ENCODE measurements around the gene NUDT9. TPM values are rescaled to one million over a fixed set of nuclear protein-coding genes. Genes with fewer than 3 reads are reported as not detected.

NUDT9 gene
- polyA plus RNA-seq, 1 of the 3 experiments (the other 2 are of a cell fraction), result 21.8 TPM

- no peak overlapping the region for H3K27ac ChIP-seq (ENCODE audit: low read depth in 2 of 2, low read length in 1 of 2)
- TF ChIP-seq EP300 (IDR thresholded peaks at IDR 0.05; ENCODE audit: borderline replicate concordance in 1 of 2, low read depth in 1 of 2, low read length in 1 of 2), result no peak
- no peak for TF ChIP-seq SMC3 (IDR thresholded peaks at IDR 0.05; ENCODE audit: low read depth, low read length)
- no peak for TF ChIP-seq FOXM1 (IDR thresholded peaks at IDR 0.05; ENCODE audit: low read depth)
- TF ChIP-seq TEAD4 (IDR thresholded peaks at IDR 0.05; ENCODE audit: borderline replicate concordance, insufficient read depth), result no peak
- no peak for TF ChIP-seq YY1 (IDR thresholded peaks at IDR 0.05; ENCODE audit: low read depth)
- TF ChIP-seq RAD21 (IDR thresholded peaks at IDR 0.05; ENCODE audit: low read length), result no peak
- TF ChIP-seq POLR2AphosphoS5 (IDR thresholded peaks at IDR 0.05; ENCODE audit: low read depth, low read length), result no peak
- TF ChIP-seq, protein P1, sequence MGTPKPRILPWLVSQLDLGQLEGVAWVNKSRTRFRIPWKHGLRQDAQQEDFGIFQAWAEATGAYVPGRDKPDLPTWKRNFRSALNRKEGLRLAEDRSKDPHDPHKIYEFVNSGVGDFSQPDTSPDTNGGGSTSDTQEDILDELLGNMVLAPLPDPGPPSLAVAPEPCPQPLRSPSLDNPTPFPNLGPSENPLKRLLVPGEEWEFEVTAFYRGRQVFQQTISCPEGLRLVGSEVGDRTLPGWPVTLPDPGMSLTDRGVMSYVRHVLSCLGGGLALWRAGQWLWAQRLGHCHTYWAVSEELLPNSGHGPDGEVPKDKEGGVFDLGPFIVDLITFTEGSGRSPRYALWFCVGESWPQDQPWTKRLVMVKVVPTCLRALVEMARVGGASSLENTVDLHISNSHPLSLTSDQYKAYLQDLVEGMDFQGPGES (IDR thresholded peaks at IDR 0.05; ENCODE audit: low read depth, low read length), result no peak
- no peak for TF ChIP-seq RXRA (IDR thresholded peaks at IDR 0.05; ENCODE audit: borderline replicate concordance, low read depth)
- TF ChIP-seq, protein P2, sequence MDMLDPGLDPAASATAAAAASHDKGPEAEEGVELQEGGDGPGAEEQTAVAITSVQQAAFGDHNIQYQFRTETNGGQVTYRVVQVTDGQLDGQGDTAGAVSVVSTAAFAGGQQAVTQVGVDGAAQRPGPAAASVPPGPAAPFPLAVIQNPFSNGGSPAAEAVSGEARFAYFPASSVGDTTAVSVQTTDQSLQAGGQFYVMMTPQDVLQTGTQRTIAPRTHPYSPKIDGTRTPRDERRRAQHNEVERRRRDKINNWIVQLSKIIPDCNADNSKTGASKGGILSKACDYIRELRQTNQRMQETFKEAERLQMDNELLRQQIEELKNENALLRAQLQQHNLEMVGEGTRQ (IDR thresholded peaks at IDR 0.05; ENCODE audit: borderline replicate concordance, low read depth, low read length), result no peak
- TF ChIP-seq, protein P3, sequence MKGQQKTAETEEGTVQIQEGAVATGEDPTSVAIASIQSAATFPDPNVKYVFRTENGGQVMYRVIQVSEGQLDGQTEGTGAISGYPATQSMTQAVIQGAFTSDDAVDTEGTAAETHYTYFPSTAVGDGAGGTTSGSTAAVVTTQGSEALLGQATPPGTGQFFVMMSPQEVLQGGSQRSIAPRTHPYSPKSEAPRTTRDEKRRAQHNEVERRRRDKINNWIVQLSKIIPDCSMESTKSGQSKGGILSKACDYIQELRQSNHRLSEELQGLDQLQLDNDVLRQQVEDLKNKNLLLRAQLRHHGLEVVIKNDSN (IDR thresholded peaks at IDR 0.05; ENCODE audit: borderline replicate concordance, low read depth), result no peak
- TF ChIP-seq, protein P4, sequence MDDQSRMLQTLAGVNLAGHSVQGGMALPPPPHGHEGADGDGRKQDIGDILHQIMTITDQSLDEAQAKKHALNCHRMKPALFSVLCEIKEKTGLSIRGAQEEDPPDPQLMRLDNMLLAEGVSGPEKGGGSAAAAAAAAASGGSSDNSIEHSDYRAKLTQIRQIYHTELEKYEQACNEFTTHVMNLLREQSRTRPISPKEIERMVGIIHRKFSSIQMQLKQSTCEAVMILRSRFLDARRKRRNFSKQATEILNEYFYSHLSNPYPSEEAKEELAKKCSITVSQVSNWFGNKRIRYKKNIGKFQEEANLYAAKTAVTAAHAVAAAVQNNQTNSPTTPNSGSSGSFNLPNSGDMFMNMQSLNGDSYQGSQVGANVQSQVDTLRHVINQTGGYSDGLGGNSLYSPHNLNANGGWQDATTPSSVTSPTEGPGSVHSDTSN (IDR thresholded peaks at IDR 0.05), result no peak
- TF ChIP-seq TAF1 (IDR thresholded peaks at IDR 0.05; ENCODE audit: borderline replicate concordance, low read depth, low read length), result no peak
- TF ChIP-seq CTCF (IDR thresholded peaks at IDR 0.05), result no peak
- no peak for TF ChIP-seq MAX (IDR thresholded peaks at IDR 0.05; ENCODE audit: low read depth)
- TF ChIP-seq GABPA (IDR thresholded peaks at IDR 0.05; ENCODE audit: low read depth), result no peak
- no peak for TF ChIP-seq RCOR1 (IDR thresholded peaks at IDR 0.05; ENCODE audit: low read length)
- no peak for TF ChIP-seq MEF2A (IDR thresholded peaks at IDR 0.05; ENCODE audit: borderline replicate concordance, low read depth)
- H4K20me1 ChIP-seq (ENCODE audit: insufficient read depth), result no peaks in the 10 kb centered on the region
- whole genome bisulfite sequencing (ENCODE audit: low lambda C conversion rate), result 54% methylated on average over 2 of the region's 2 CpGs
- no peaks in the 10 kb centered on the region for H3K4me1 ChIP-seq (ENCODE audit: control insufficient read depth in 1 of 2, insufficient read depth in 2 of 2, low read depth in 1 of 2, low read length in 1 of 2)
- no peak for DNase-seq
- no peaks in the 10 kb centered on the region for H3K27me3 ChIP-seq (ENCODE audit: insufficient read depth)
- H3K4me3 ChIP-seq (ENCODE audit: low read depth in 2 of 2, low read length in 1 of 2), result no peak overlapping the region
- H3K79me2 ChIP-seq (ENCODE audit: insufficient read depth), result no peaks in the 10 kb centered on the region
- no peaks in the 10 kb centered on the region for H3K36me3 ChIP-seq (replicated peaks in 1 of 2; ENCODE audit: control insufficient read depth in 1 of 2, insufficient read depth in 2 of 2, low read length in 1 of 2)
- no peaks in the 10 kb centered on the region for H3K9me3 ChIP-seq
- H3K9me2 ChIP-seq, result no peaks in the 10 kb centered on the region
- no peaks in the 10 kb centered on the region for H3F3A ChIP-seq (replicated peaks; ENCODE audit: insufficient read depth)
- ChIA-PET POLR2A (no interaction called here), CTCF (interaction anchor here (1.2 kb wide), 1 partner anchor 34 kb away, joined by 5 read pairs; no protein-coding TSS in a partner anchor)
- no peak overlapping the region for H3K4me2 ChIP-seq
- H2AFZ ChIP-seq (ENCODE audit: low read depth), result 0 out of 2 replicates have a peak overlapping the region, but pooled peaks have one; percentile 33
- no peak overlapping the region for H3K9ac ChIP-seq
Observed at GRCh38 chr4:87410157-87410556, 12.2 kb upstream of the NUDT9 start.

Data from SK-N-SH (cell line).